Right renal cortex interstitium (tissue), 3 donors: ENCODE results near the gene KCNMB1. TPM values are rescaled to one million over a fixed set of nuclear protein-coding genes. Genes with fewer than 3 reads are reported as not detected.

Experiments used
- DNase-seq, 3 donors: peaks; one replicate each; pipeline ENCODE4 v3.0.0-alpha.2; 2013; ENCODE audit warnings: low read depth in 3 of 3, low spot score in 2 of 3
- polyA plus RNA-seq, 3 donors: library from polyadenylated mRNA; unstranded; fragments of 120-200 nt; gene quantifications; one replicate each; pipeline ENCODE4 v1.2.1, GENCODE V29; 2013; ENCODE audit not compliant: insufficient read length in 3 of 3

KCNMB1 gene
- polyA plus RNA-seq, 3 donors = 1.1 to 1.5 (median 1.3) TPM

DNA sequence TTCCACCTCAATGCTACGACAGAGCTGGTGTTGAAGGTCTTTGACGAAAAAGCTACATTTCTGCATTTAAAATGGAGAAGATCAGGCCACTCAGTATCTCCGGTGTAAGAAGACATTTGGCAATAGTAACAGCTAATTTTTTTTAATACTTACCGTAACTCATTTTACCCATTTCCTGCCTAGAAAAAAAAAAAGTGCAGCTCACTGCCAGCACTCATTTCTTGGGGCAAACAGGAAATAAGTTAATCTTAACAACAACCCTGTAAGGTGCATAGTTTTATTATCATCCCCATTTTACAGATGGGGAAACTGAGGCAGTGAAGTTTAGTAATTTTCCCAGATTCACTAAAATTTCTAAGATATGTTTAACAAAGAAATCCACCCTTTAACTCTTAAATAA is 27.4 kb upstream of the KCNMB1 start:
- DNase-seq = no peak

DNA sequence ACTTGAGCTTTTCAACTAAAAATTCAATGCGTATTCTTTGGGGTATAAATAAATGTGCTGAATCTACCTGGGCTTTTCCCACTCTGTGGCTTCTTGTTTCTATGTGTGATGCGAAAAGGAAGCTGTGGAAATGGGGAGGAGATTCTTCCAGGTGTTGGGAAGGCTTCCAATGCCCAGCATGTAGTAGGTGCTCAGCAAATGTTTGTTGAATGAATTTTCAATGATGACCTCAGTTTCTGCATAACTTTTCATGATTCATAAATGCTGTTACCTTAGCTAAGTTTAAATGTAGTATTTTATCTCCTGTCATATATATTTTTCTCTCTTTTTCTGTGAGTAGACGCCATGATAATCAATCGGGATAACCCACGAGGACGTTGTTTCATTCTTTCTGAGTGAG is 25.6 kb upstream of the KCNMB1 start:
- DNase-seq = no peak

DNA sequence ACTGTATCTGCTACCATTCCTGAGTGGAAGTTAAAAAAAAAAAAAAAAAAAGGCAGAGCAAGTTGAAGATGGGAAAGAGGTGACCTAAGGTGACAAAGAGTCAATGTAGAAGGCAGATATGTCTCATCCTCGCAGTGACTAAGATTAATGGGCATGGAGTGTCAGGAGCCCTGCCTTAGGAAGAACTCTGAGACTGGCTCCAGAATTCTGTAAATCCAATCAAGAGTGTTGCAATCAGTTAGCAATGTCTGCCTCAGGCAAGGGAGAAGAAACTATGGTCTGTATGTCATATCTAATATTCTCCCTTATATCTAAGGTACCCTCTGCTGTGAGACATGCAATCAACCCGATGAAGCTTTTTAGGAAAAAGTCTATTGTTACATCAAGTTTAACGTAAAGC is 24.7 kb upstream of the KCNMB1 start:
- DNase-seq = no peak

DNA sequence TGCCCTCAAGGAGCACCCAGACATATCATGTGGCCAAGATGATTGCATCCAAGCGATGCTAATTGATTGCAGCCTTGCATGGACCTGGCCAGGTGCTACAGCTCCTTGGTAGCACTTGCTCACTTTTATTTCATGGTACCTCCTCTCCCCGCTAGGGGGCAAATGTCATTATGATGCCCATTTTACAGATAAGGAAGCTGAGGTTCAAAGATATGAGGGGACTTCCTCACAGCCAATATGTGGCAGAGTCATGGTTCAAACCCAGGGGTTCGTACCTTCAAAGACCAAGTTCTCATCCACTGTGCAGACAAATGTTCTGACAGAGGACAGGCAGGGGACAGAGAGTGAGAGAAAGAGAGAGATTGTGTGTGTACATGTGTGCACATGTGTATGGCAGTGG is 21.9 kb upstream of the KCNMB1 start:
- DNase-seq = no peak

GRCh38 chr5:170410401-170410800 is 21.2 kb upstream of the KCNMB1 start:
- no peak for DNase-seq

DNA sequence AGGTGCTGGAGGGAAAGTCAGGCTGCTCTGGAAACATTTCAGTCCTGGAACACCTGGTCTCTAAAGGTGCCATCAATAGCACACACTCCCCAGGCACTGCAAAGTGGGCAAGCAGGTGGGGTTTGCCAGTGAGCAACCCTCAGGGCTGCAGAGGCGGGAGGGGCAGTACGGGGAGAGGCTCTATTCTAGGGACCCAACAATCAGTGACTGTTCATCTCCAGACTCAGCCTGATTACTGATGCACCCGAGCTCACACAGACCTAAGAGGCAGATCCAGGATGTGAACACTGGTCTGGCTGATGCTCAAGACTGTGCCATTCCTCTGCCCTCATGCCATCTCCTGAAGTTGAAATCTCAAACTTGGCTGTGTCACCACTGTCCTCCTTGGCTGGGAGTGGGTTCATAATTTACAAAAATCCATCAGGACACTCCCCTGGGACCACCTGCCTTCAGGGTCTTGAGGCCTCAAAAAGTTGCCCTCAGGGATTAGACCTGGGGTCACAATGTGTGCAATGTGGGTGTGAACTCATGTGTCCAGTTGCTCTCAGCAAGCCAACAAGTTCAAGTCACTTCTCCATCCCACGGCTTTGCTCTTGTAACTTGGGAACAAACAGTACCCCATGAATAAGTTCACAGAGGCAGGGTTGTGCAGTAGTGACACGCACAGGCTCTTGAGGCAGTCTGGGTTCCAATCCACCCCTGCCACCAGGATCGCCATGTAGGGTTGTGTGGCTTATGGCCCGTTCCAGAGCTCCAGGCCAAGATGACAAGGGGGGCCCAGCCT is 19.9 kb upstream of the KCNMB1 start:
- no peak for DNase-seq

GRCh38 chr5:170408226-170408625 is 19.1 kb upstream of the KCNMB1 start:
- DNase-seq = no peak

- DNase-seq = no peak
Measured at GRCh38 chr5:170407062-170407461, 17.9 kb upstream of the KCNMB1 start.

DNA sequence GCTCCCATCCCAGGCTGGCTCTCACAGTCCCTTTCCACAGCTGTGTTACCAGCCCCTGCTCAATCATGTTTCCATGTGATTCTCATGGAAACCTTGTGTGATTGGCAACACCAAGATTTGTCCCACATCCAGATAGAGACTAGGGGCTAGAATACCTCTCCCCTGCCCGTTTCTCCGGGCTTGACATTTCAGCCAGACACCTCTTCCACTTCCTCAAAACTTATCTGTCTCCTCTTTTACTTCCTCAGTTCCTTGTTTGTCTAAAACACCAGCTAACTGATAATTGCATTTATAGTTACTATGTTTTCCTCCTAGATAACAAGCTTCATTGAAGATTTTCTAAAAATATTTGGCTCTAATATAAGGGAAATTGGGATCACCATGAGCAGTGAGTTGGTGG is 16.6 kb upstream of the KCNMB1 start:
- no peak for DNase-seq

DNA sequence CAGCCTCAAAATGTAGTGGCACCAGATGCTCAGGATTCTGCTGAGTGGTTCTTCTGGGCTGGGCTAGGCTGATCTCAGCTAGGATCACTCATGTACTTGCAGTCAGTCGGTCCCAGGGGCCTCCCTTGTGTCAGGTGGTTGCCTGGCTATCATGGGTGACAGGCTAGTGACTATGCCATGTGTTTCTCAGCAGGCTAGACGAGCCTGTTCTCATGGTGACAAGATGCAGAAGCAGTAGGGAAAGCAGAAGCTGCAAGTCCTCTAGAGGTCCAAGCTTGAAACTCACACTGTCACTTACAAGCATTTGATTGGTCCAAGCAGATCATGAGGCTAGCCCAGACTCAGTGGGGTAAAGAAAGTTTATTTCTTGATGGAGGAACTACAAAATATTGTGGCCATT is 15.2 kb upstream of the KCNMB1 start:
- no peak for DNase-seq

DNA sequence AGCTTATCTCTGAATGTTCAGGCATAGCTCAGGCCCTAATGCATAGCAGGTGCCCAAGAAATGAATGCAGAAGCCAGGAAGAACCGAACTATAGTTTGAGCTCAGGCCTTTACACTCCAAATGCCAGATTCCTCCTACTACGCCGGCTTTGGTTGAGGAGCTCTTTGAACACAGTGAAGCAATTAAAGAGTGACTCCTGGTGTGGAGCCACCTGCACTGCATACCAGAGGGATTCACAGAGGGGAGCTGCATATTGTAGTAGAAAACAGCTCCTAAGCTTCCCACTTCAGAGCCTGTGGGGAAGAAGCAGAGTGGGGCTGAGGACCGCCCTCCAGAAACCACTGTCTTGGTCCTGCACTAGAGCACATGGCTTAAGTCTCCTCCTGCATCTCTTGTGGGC is 14.5 kb upstream of the KCNMB1 start:
- DNase-seq = no peak

- DNase-seq = no peak
Measured at GRCh38 chr5:170402508-170402907, 13.3 kb upstream of the KCNMB1 start.

DNA sequence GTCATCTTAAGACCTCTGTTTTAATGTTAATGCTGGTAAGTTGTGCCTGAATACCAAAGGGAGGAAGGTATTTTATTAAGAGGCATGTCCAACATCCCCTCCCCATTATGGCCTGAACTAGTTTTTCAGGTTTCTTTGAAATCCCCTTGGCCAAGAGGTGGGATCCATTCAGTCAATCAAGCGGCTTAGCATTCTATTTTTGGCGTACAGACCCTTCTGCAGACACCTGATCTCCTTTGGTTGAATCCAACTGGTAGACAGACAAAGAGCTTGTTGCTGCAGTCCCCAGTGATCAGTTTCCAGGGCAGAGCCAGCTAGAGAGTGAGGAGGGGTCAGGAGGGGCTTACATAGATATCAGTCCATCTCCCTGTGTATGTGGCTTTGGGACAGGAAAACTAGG is 7.9 kb upstream of the KCNMB1 start:
- no peak for DNase-seq

DNA sequence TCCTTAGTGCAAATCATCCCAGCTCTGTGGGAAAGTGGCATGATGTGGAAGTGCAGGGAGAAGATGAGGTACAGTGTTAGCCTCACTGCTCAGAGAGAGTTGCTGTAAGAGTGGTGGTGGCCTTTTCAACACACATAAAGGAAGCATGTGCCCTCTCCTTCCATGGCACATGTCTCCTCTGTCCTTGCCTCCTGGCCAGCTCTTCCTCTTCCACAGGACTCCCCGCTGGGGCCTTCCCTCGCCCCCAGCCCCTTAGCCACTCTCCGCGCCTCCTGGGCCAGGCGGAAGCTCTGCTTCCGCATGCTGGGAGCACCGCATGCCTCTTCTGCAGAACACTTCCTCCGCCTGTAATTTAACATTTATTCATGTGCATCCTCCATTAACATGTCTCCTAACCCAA is 4.8 kb upstream of the KCNMB1 start:
- no peak for DNase-seq

GRCh38 chr5:170393235-170393634 is 4.1 kb upstream of the KCNMB1 start:
- no peak for DNase-seq

DNA sequence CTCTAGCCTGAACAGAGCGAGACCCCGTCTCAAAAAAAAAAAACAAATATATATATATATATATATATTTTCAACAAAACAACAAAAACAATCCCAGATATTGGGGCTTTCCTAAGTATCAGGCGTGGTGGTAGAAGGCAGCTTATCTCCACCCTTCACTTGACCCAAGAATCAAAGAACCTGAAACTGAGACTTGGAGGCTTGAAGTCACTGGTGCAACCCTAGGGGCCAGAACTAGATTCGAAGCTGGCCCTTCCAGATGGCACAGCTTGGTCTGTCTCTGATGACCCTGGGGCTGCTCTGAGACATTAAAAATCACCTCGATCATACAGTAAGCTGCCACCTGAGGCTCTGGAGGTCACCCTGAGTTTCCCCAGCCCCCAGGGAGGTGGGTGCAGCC is 1.3 kb upstream of the KCNMB1 start:
- DNase-seq = no peak

DNA sequence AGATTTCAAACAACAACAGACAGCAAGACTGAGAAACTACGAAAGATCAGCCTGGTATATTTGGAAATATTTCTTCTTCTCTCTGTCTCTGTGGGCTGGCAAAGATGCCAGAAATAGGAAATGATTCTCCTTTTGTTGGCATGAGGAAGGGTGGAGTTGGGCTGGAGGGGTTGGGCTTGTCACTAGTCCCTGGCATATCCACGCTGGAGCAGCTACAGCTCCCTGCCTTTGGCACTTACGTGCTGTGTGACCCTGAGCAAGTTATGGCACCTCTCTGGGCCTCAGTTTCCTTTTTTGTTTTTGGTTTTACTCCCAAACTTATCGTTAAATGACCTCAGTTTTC is 354 bp upstream of the KCNMB1 start:
- no peak for DNase-seq

GRCh38 chr5:170387775-170388639 is 1.2 kb downstream of the KCNMB1 start:
- no peak for DNase-seq

DNA sequence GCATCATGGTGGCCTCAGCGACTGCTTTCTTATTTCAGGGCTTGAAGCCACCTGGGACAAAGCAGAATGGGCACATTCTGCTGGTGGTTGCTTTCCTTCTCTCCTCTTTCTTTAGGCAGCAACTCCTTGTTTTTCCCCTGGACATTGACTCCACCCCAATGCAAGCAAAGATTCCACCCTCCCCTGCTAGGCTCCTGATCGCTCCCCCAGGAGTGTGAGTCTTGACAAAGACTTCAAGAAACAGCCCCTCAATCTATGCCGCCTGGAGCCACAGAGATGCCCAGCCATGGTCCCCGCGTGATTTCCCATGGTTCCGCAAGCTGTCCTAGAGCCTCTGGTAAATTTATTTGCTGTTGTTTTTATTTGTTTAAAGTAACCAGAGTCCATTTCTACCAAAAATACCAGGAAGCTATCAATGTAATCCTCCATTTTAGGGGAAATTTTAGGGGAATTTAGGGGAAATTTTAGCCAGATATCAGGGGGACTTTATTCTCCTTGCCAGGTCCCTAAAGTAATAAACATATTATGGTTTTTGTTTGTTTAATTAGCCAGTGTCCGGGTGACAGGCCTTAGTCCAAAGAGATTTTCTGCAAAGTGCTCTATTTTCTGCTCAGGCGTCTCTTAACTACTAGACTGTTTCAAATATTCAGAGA is 2.3 kb downstream of the KCNMB1 start:
- no peak for DNase-seq

DNA sequence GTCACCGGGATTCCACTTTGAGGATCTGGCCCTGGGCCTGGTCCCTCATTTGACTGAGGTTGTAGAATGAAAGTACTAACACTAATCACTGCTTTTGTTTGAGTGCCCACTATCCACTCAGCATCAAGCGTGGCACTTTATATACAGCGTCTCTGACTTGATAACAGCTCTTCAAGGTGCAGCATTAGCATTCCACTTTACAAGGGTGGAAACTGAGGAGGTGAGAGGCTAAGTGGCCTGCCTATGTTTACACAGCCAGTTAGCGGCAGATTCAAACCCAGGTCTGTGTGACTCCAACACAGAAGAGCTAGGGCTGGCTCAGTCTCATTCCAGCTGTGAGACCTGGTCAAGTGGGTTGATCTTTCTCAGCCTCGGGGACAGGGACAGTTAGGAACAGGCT is 5.9 kb downstream of the KCNMB1 start:
- DNase-seq = no peak

DNA sequence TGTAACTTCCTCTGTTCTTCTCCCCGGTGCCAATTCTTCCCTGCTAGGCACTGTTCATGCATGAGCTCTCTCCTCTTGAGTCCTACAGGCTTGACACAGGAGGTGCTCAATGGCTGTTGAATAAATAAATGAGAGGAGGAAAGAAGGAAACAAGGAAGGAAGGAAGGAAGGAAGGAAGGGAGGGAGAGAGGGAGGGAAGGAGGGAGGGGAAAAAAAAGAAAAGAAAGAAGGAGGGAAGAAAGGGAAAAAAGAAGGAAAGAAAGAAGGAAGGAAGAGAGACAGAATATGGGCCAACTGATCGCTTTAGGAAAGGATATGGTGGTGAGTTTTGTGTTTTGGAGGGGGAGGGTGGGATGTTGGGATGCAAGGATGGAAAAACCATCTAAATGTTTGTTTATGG is 6.4 kb downstream of the KCNMB1 start:
- no peak for DNase-seq
